ENCODE measurements around the gene ACTG1. TPM values are rescaled to one million over a fixed set of nuclear protein-coding genes. Genes with fewer than 3 reads are reported as not detected.

The ACTG1 gene
- total and polyA plus RNA-seq, 9 of the 15 experiments (the other 6 are each of a cell fraction or from before 2014, with no cell fraction given): 224 to 1,775 (median 568) TPM

GRCh38 chr17:81510785-81511553 lies 1.6 kb downstream of the ACTG1 start (continued):
- TF ChIP-seq ZNF407 (IDR thresholded peaks at IDR 0.05; ENCODE audit: low read depth): no peak
- TF ChIP-seq IRF2 (CRISPR knock-in tag; IDR thresholded peaks at IDR 0.05): no peak
- no peak for TF ChIP-seq FOXM1 (IDR thresholded peaks at IDR 0.05; ENCODE audit: low read depth)
- 0 out of 2 replicates have a peak, but pooled peaks have one; percentile 52 for TF ChIP-seq FOXM1 (CRISPR knock-in tag; IDR thresholded peaks at IDR 0.05; ENCODE audit: low read depth)
- TF ChIP-seq KLF16 (IDR thresholded peaks at IDR 0.05): no peak
- no peak for TF ChIP-seq RHOXF2B (CRISPR knock-in tag; conservative IDR thresholded peaks at IDR 0.05)
- TF ChIP-seq EZH2 (IDR thresholded peaks at IDR 0.05; ENCODE audit: borderline replicate concordance, low read depth, low read length): no peak
- TF ChIP-seq ETV5 (CRISPR knock-in tag; IDR thresholded peaks at IDR 0.05; ENCODE audit: low read depth): peak; percentile 53
- peak; percentile 70; the same call in 1 of the 2 replicates for TF ChIP-seq NR1H2 (CRISPR knock-in tag; IDR thresholded peaks at IDR 0.05)
- TF ChIP-seq MAFF (IDR thresholded peaks at IDR 0.05; ENCODE audit: low read length): no peak
- no peak for TF ChIP-seq SREBF2 (CRISPR knock-in tag; IDR thresholded peaks at IDR 0.05)
- TF ChIP-seq CBX8 (IDR thresholded peaks at IDR 0.05; ENCODE audit: borderline replicate concordance, extremely low read depth, low read depth, low read length, poor library complexity, severe bottlenecking): no peak
- TF ChIP-seq PREB (CRISPR knock-in tag; IDR thresholded peaks at IDR 0.05): no peak
- peak in 1 of 2 experiments; percentile 62; a peak in 1 of 4 replicates for TF ChIP-seq TEAD1 (CRISPR knock-in tag; IDR thresholded peaks at IDR 0.05)
- TF ChIP-seq E2F1 (CRISPR knock-in tag; IDR thresholded peaks at IDR 0.05): peak; percentile 36; the same call in 1 of the 2 replicates
- no peak for TF ChIP-seq TCF7L2 (IDR thresholded peaks at IDR 0.05; ENCODE audit: low read depth, low read length)
- no peak for TF ChIP-seq COPS2 (conservative IDR thresholded peaks at IDR 0.05)
- TF ChIP-seq ZNF24 (IDR thresholded peaks at IDR 0.05): no peak
- TF ChIP-seq BCL6 (CRISPR knock-in tag; IDR thresholded peaks at IDR 0.05): no peak

Data from K562 (cell line).